ENCODE data around the gene GNA14.

Gene GNA14

DNA sequence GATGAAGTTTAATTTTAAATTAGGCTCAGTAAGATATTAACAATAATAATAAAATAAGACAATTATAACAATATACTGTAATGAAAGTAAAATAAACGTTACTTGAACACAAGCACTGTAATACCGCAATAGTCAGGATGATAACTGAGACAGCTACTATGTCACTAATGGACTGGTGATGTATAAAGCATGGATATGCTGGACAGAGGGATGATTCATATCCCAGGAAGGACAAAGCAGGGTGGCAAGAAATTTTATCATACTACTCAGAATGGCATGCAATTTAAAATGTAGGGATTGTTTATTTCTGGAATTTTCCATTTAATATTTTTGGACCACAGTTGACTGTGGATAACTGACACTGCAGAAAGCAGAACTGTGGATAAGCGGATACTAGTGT lies 273.9 kb downstream of the GNA14 start:
- Histone ChIP-seq H2AFZ (ENCODE audit: low read depth, low read length) (no peak overlapping the region), H3K9ac (ENCODE audit: low read length) (no peak overlapping the region), H3K4me1 (ENCODE audit: low read length) (no peaks in the 10 kb centered on the region), H3K27ac (ENCODE audit: low read length) (no peak overlapping the region), H3K79me2 (ENCODE audit: low read length) (no peaks in the 10 kb centered on the region), H3K4me2 (ENCODE audit: low read length) (no peak overlapping the region), H3K27me3 (ENCODE audit: low read depth, low read length) (no peaks in the 10 kb centered on the region), H3K9me3 (ENCODE audit: insufficient read depth, low read length) (no peaks in the 10 kb centered on the region), H3K36me3 (replicated peaks; ENCODE audit: low read depth, low read length) (peaks cover 14% of the 10 kb centered on the region), H4K20me1 (ENCODE audit: insufficient read depth, low read length) (no peaks in the 10 kb centered on the region), H3K4me3 (ENCODE audit: low read length) (no peak overlapping the region)
- TF ChIP-seq CTCF (IDR thresholded peaks at IDR 0.05; ENCODE audit: low read depth, low read length) (no peak), EZH2phosphoT487 (IDR thresholded peaks at IDR 0.05; ENCODE audit: low read depth) (no peak)
